GM23338 (cell line): ENCODE results near the gene GPR146.

Source experiments
- CREB1 ChIP-seq: fragments of 250-450 bp; sonication (Bioruptor Pico); IDR thresholded peaks from 2 replicates; pipeline ENCODE4 v1.5.0; 2020; ENCODE audit warnings: low read depth, mild to moderate bottlenecking, moderate library complexity
- CTCF ChIP-seq, 2 experiments: fragments of 200-600 bp in 1 of 2; sonication (generic) in 1 of 2; conservative IDR thresholded peaks; 2 replicates each; pipeline versions ENCODE4 v1.5.1 to v1.6.1; 2016 to 2017; ENCODE audit warnings: antibody characterized with exemption in 2 of 2, low read depth in 2 of 2, mild to moderate bottlenecking in 2 of 2, moderate library complexity in 1 of 2
- ETS1 ChIP-seq: IDR thresholded peaks from 2 replicates; pipeline ENCODE4 v1.6.1; 2016; ENCODE audit warnings: antibody characterized with exemption
- EZH2 ChIP-seq: fragments of 200-600 bp; sonication (generic); IDR thresholded peaks from one replicate; pipeline ENCODE4 v1.8.0; 2017; ENCODE audit warnings: antibody characterized with exemption, mild to moderate bottlenecking, low read depth; ENCODE audit not compliant: unreplicated experiment
- EZH2phosphoT487 ChIP-seq: fragments of 200-600 bp; sonication (generic); IDR thresholded peaks from one replicate; pipeline ENCODE4 v1.8.1; 2018; ENCODE audit warnings: antibody characterized with exemption; ENCODE audit not compliant: unreplicated experiment
- JUNB ChIP-seq: IDR thresholded peaks from one replicate; pipeline ENCODE4 v1.6.1; 2016; ENCODE audit warnings: antibody characterized with exemption; ENCODE audit not compliant: unreplicated experiment
- POLR2AphosphoS5 ChIP-seq: IDR thresholded peaks from 2 replicates; pipeline ENCODE4 v1.6.1; 2016; ENCODE audit warnings: antibody characterized with exemption, low read depth
- REST ChIP-seq: IDR thresholded peaks from one replicate; pipeline ENCODE4 v1.6.1; 2018; ENCODE audit warnings: antibody characterized with exemption; ENCODE audit not compliant: unreplicated experiment
- STAT1 ChIP-seq: IDR thresholded peaks from one replicate; pipeline ENCODE4 v1.6.1; 2016; ENCODE audit warnings: antibody characterized with exemption; ENCODE audit not compliant: unreplicated experiment
- ZNF114 ChIP-seq: fragments of 250-450 bp; sonication (Bioruptor Pico); IDR thresholded peaks from 2 replicates; pipeline ENCODE4 v1.5.0; 2020; ENCODE audit warnings: mild to moderate bottlenecking, moderate library complexity

- TF ChIP-seq CTCF (conservative IDR thresholded peaks at IDR 0.05; ENCODE audit: low read depth in 2 of 2) = no peak
- no peak for TF ChIP-seq EZH2phosphoT487
- TF ChIP-seq POLR2AphosphoS5 = no peak
- TF ChIP-seq JUNB = no peak
- TF ChIP-seq EZH2 = no peak
- TF ChIP-seq REST = no peak
- no peak for TF ChIP-seq ZNF114 (CRISPR knock-in tag)
- no peak for TF ChIP-seq STAT1
- TF ChIP-seq ETS1 = no peak
- TF ChIP-seq CREB1 (CRISPR knock-in tag) = no peak
These were observed 29.7 kb upstream of the GPR146 start for GRCh38 chr7:1014681-1015080.
